SK-N-SH treated with all-trans-retinoic acid at 6 μM for 48 hours (cell line): ENCODE measurements around the gene ARFGAP3.

ENCODE experiments used
- ATAC-seq: fragments of 200-7000 bp; cut with Tn5 transposase; 3 replicates; pipeline ENCODE4 v1.9.1; 2020; ENCODE audit warnings: mild to moderate bottlenecking, moderate library complexity
- ARNTL ChIP-seq: fragments of 450-650 bp; formaldehyde crosslinking; IDR thresholded peaks from 2 replicates; pipeline ENCODE4 v1.5.0; 2020; ENCODE audit warnings: low read depth, mild to moderate bottlenecking, moderate library complexity, borderline replicate concordance
- BACH2 ChIP-seq: fragments of 250-450 bp; sonication (Bioruptor Pico); IDR thresholded peaks from 2 replicates; pipeline ENCODE4 v1.9.0; 2021; ENCODE audit warnings: mild to moderate bottlenecking, borderline replicate concordance
- CSDC2 ChIP-seq: fragments of 250-450 bp; sonication (Bioruptor Pico); IDR thresholded peaks from 2 replicates; pipeline ENCODE4 v1.5.0; 2020; ENCODE audit warnings: mild to moderate bottlenecking, moderate library complexity
- ESRRG ChIP-seq: fragments of 250-450 bp; sonication (Bioruptor Pico); IDR thresholded peaks from 2 replicates; pipeline ENCODE4 v1.6.1; 2021; ENCODE audit warnings: mild to moderate bottlenecking
- GLIS3 ChIP-seq: fragments of 250-450 bp; sonication (Bioruptor Pico); IDR thresholded peaks from 2 replicates; pipeline ENCODE4 v1.5.0; 2020; ENCODE audit warnings: mild to moderate bottlenecking, moderate library complexity
- ISL1 ChIP-seq: fragments of 250-450 bp; sonication (Bioruptor Pico); IDR thresholded peaks from 2 replicates; pipeline ENCODE4 v2.1.2; 2022; ENCODE audit warnings: mild to moderate bottlenecking, moderate library complexity
- OSR1 ChIP-seq: fragments of 250-450 bp; sonication (Bioruptor Pico); IDR thresholded peaks from 2 replicates; pipeline ENCODE4 v1.8.0; 2022; ENCODE audit warnings: moderate library complexity, mild to moderate bottlenecking, inconsistent platforms
- PATZ1 ChIP-seq: fragments of 250-450 bp; sonication (Bioruptor Pico); IDR thresholded peaks from 2 replicates; pipeline ENCODE4 v1.8.0; 2020; ENCODE audit warnings: mild to moderate bottlenecking, moderate library complexity, borderline replicate concordance
- POU6F1 ChIP-seq: fragments of 250-450 bp; sonication (Bioruptor Pico); IDR thresholded peaks from 2 replicates; pipeline ENCODE4 v1.8.0; 2021; ENCODE audit warnings: low read depth, mild to moderate bottlenecking, moderate library complexity, borderline replicate concordance
- PPARA ChIP-seq: fragments of 250-450 bp; sonication (Bioruptor Pico); IDR thresholded peaks from 2 replicates; pipeline ENCODE4 v1.5.0; 2020; ENCODE audit warnings: mild to moderate bottlenecking, borderline replicate concordance
- RARB ChIP-seq: fragments of 250-450 bp; sonication (Bioruptor Pico); IDR thresholded peaks from 2 replicates; pipeline ENCODE4 v1.8.0; 2021; ENCODE audit warnings: mild to moderate bottlenecking, moderate library complexity
- SNAI2 ChIP-seq: fragments of 250-450 bp; sonication (Bioruptor Pico); IDR thresholded peaks from 2 replicates; pipeline ENCODE4 v1.5.0; 2020; ENCODE audit warnings: mild to moderate bottlenecking, moderate library complexity
- TCF4 ChIP-seq: fragments of 250-450 bp; sonication (Bioruptor Pico); IDR thresholded peaks from 2 replicates; pipeline ENCODE4 v1.8.0; 2021; ENCODE audit warnings: mild to moderate bottlenecking, moderate library complexity, borderline replicate concordance
- TOX ChIP-seq: fragments of 250-450 bp; sonication (Bioruptor Pico); IDR thresholded peaks from 2 replicates; pipeline ENCODE4 v1.8.0; 2021; ENCODE audit warnings: mild to moderate bottlenecking, moderate library complexity, borderline replicate concordance
- TSHZ2 ChIP-seq: fragments of 250-450 bp; sonication (Bioruptor Pico); IDR thresholded peaks from 2 replicates; pipeline ENCODE4 v1.5.0; 2020; ENCODE audit warnings: mild to moderate bottlenecking, moderate library complexity
- ZFP3 ChIP-seq: fragments of 250-450 bp; sonication (Bioruptor Pico); IDR thresholded peaks from 2 replicates; pipeline ENCODE4 v1.5.0; 2020; ENCODE audit warnings: mild to moderate bottlenecking, moderate library complexity
- ZFP30 ChIP-seq: fragments of 450-650 bp; formaldehyde crosslinking; IDR thresholded peaks from 2 replicates; pipeline ENCODE4 v1.5.0; 2022; ENCODE audit warnings: mild to moderate bottlenecking, moderate library complexity
- ZNF70 ChIP-seq: fragments of 450-650 bp; formaldehyde crosslinking; IDR thresholded peaks from 2 replicates; pipeline ENCODE4 v1.5.0; 2020; ENCODE audit warnings: mild to moderate bottlenecking, moderate library complexity
- TF ChIP-seq, protein P1 (sequence below): fragments of 250-450 bp; sonication (Bioruptor Pico); IDR thresholded peaks from 2 replicates; pipeline ENCODE4 v1.5.1; 2021; ENCODE audit warnings: mild to moderate bottlenecking, moderate library complexity
- TF ChIP-seq, protein P2 (sequence below): fragments of 250-450 bp; sonication (Bioruptor Pico); IDR thresholded peaks from 2 replicates; pipeline ENCODE4 v1.5.1; 2020; ENCODE audit warnings: low read depth, mild to moderate bottlenecking, moderate library complexity

The ARFGAP3 gene

GRCh38 chr22:42855721-42856120 is 1.4 kb downstream of the ARFGAP3 start:
- no peak for ATAC-seq
- TF ChIP-seq ZFP30 (CRISPR knock-in tag) = no peak
- no peak for TF ChIP-seq ISL1 (CRISPR knock-in tag)

DNA sequence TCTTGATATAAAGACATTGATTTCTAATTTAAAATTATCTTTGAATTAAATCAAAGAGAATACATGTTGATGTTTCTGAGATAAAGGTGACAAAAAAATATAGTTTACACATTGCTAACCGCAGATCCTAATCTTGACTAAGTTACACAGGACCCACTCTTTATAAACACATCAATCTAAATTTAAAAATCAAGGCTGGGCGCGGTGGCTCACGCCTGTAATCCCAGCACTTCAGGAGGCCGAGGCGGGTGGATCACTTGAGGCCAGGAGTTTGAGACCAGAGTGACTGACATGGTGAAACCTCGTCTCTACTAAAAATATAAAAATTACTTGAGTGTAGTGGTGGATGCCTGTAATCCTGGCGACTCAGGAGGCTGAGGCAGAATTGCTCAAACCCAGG is 1.9 kb downstream of the ARFGAP3 start:
- ATAC-seq = no peak
- no peak for TF ChIP-seq TCF4 (CRISPR knock-in tag)
- no peak for TF ChIP-seq GLIS3 (CRISPR knock-in tag)
- TF ChIP-seq ARNTL (CRISPR knock-in tag) = no peak
- TF ChIP-seq ESRRG (CRISPR knock-in tag) = no peak
- TF ChIP-seq, protein P1, sequence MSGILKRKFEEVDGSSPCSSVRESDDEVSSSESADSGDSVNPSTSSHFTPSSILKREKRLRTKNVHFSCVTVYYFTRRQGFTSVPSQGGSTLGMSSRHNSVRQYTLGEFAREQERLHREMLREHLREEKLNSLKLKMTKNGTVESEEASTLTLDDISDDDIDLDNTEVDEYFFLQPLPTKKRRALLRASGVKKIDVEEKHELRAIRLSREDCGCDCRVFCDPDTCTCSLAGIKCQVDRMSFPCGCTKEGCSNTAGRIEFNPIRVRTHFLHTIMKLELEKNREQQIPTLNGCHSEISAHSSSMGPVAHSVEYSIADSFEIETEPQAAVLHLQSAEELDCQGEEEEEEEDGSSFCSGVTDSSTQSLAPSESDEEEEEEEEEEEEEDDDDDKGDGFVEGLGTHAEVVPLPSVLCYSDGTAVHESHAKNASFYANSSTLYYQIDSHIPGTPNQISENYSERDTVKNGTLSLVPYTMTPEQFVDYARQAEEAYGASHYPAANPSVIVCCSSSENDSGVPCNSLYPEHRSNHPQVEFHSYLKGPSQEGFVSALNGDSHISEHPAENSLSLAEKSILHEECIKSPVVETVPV = no peak
- TF ChIP-seq RARB (CRISPR knock-in tag) = no peak
- no peak for TF ChIP-seq CSDC2 (CRISPR knock-in tag)
- no peak for TF ChIP-seq ZNF70 (CRISPR knock-in tag)
- no peak for TF ChIP-seq ZFP3
- no peak for TF ChIP-seq TSHZ2 (CRISPR knock-in tag)
- TF ChIP-seq, protein P2, sequence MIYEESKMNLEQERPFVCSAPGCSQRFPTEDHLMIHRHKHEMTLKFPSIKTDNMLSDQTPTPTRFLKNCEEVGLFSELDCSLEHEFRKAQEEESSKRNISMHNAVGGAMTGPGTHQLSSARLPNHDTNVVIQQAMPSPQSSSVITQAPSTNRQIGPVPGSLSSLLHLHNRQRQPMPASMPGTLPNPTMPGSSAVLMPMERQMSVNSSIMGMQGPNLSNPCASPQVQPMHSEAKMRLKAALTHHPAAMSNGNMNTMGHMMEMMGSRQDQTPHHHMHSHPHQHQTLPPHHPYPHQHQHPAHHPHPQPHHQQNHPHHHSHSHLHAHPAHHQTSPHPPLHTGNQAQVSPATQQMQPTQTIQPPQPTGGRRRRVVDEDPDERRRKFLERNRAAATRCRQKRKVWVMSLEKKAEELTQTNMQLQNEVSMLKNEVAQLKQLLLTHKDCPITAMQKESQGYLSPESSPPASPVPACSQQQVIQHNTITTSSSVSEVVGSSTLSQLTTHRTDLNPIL (CRISPR knock-in tag) = no peak
- no peak for TF ChIP-seq PATZ1
- no peak for TF ChIP-seq PPARA
- TF ChIP-seq, all 23 proteins: peak for 0

GRCh38 chr22:42848941-42849550 is 8.0 kb downstream of the ARFGAP3 start:
- no peak; the same call in 2 of the 3 replicates for ATAC-seq
- no peak for TF ChIP-seq TSHZ2 (CRISPR knock-in tag)
- no peak for TF ChIP-seq ZFP30 (CRISPR knock-in tag)
- TF ChIP-seq ESRRG (CRISPR knock-in tag) = no peak
- TF ChIP-seq POU6F1 (CRISPR knock-in tag) = no peak
- TF ChIP-seq SNAI2 (CRISPR knock-in tag) = no peak
- TF ChIP-seq ZFP3 = no peak
- TF ChIP-seq ZNF70 (CRISPR knock-in tag) = no peak
- no peak for TF ChIP-seq PPARA
- TF ChIP-seq OSR1 (CRISPR knock-in tag) = no peak
- TF ChIP-seq ARNTL (CRISPR knock-in tag) = no peak
- no peak for TF ChIP-seq RARB (CRISPR knock-in tag)
- TF ChIP-seq GLIS3 (CRISPR knock-in tag) = no peak
- TF ChIP-seq, protein P1 = no peak
- TF ChIP-seq TCF4 (CRISPR knock-in tag) = no peak
- no peak for TF ChIP-seq BACH2
- no peak for TF ChIP-seq CSDC2 (CRISPR knock-in tag)
- TF ChIP-seq TOX (CRISPR knock-in tag) = no peak
